ENCODE measurements around the gene KCNIP3. TPM values are rescaled to one million over a fixed set of nuclear protein-coding genes. Genes with fewer than 3 reads are reported as not detected.

The KCNIP3 gene
- 4.3 and 6.3 TPM in 2 replicates for total RNA-seq
- long read RNA-seq: 0 reads

- DNase-seq (ENCODE audit: low spot score, unreplicated experiment): no peak
- Mint-ChIP-seq H3K27ac (peak within 1 kb of the TSS; percentile 76), H3K36me3 (ENCODE audit: insufficient read depth) (no peaks in the 10 kb centered on the region), H3K9me3 (ENCODE audit: low read depth) (no peaks in the 10 kb centered on the region), H3K4me3 (ENCODE audit: low read depth) (peak within 1 kb of the TSS; percentile 26), H3K4me1 (ENCODE audit: low read depth) (peaks cover 9% of the 10 kb centered on the region), H3K27me3 (peaks cover 15% of the 10 kb centered on the region)
- no peak for TF ChIP-seq CTCF (IDR thresholded peaks at IDR 0.05; ENCODE audit: unreplicated experiment)
Measured at GRCh38 chr2:95296880-95297487, at the start of gene KCNIP3. KCNIP3 (plus strand) TSS chr2:95297347; CDS start chr2:95297439, 92 bp downstream.

DNA sequence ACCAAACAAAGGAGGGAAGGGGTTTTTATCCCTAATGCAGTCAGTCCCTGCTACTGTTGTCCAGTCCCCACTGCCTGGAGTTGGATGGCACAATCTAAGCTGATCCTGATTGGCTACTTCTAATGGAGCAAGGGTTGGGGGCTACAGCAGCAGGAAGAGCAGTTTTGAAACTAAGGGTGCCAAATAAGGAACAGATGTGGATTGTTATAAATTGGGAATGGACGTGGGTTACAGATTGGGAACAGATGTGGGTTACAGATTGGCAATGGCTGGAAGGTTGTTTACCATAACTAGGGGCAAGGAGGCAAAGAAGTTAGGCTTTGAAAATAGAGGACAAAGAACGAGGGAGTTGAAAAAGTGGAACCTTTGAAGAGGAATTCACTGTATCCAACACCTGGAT is 38.9 kb upstream of the KCNIP3 start:
- peaks cover 23% of the 10 kb centered on the region for H3K9me3 Mint-ChIP-seq (ENCODE audit: low read depth)
- H3K27me3 Mint-ChIP-seq: no peaks in the 10 kb centered on the region
- no peak overlapping the region for H3K27ac Mint-ChIP-seq
- H3K4me1 Mint-ChIP-seq (ENCODE audit: low read depth): no peaks in the 10 kb centered on the region
- TF ChIP-seq CTCF (IDR thresholded peaks at IDR 0.05; ENCODE audit: unreplicated experiment): no peak
- no peak overlapping the region for H3K4me3 Mint-ChIP-seq (ENCODE audit: low read depth)
- no peak for DNase-seq (ENCODE audit: low spot score, unreplicated experiment)
- H3K36me3 Mint-ChIP-seq (ENCODE audit: insufficient read depth): no peaks in the 10 kb centered on the region

- Mint-ChIP-seq H3K4me1 (ENCODE audit: low read depth) (no peaks in the 10 kb centered on the region), H3K27me3 (no peaks in the 10 kb centered on the region), H3K4me3 (ENCODE audit: low read depth) (no peak overlapping the region), H3K36me3 (ENCODE audit: insufficient read depth) (no peaks in the 10 kb centered on the region), H3K27ac (peak overlapping the region; percentile 0), H3K9me3 (ENCODE audit: low read depth) (peaks cover 15% of the 10 kb centered on the region)
- DNase-seq (ENCODE audit: low spot score, unreplicated experiment): no peak
- TF ChIP-seq CTCF (IDR thresholded peaks at IDR 0.05; ENCODE audit: unreplicated experiment): no peak
Measured at GRCh38 chr2:95260028-95261023, 36.8 kb upstream of the KCNIP3 start.

- TF ChIP-seq CTCF (IDR thresholded peaks at IDR 0.05; ENCODE audit: unreplicated experiment): no peak
- H3K27ac Mint-ChIP-seq: no peak overlapping the region
- no peak for DNase-seq (ENCODE audit: low spot score, unreplicated experiment)
- no peaks in the 10 kb centered on the region for H3K4me1 Mint-ChIP-seq (ENCODE audit: low read depth)
- H3K27me3 Mint-ChIP-seq: no peaks in the 10 kb centered on the region
- peaks cover 8% of the 10 kb centered on the region for H3K9me3 Mint-ChIP-seq (ENCODE audit: low read depth)
- H3K36me3 Mint-ChIP-seq (ENCODE audit: insufficient read depth): no peaks in the 10 kb centered on the region
- no peak overlapping the region for H3K4me3 Mint-ChIP-seq (ENCODE audit: low read depth)
Measured at GRCh38 chr2:95261602-95262001, 35.5 kb upstream of the KCNIP3 start.

- Mint-ChIP-seq H3K27ac (no peak overlapping the region), H3K4me1 (ENCODE audit: low read depth) (no peaks in the 10 kb centered on the region), H3K27me3 (no peaks in the 10 kb centered on the region), H3K36me3 (ENCODE audit: insufficient read depth) (no peaks in the 10 kb centered on the region), H3K9me3 (ENCODE audit: low read depth) (peaks cover 5% of the 10 kb centered on the region), H3K4me3 (ENCODE audit: low read depth) (no peak overlapping the region)
- no peak for TF ChIP-seq CTCF (IDR thresholded peaks at IDR 0.05; ENCODE audit: unreplicated experiment)
- no peak for DNase-seq (ENCODE audit: low spot score, unreplicated experiment)
Measured at GRCh38 chr2:95262896-95263542, 34.1 kb upstream of the KCNIP3 start.

Data from progenitor cell of endocrine pancreas (in vitro differentiated cells).